Astrocyte of the cerebellum (primary cell): ENCODE measurements around the gene GAP43.

Experiments used
- DNase-seq: peaks from one replicate; pipeline ENCODE4 v3.0.0-alpha.2; 2011; ENCODE audit warnings: low read depth
- H3K4me3 ChIP-seq: 2 replicates; pipeline ENCODE4 v1.5.1; 2011; ENCODE audit warnings: mild to moderate bottlenecking, low read depth, low read length, moderate library complexity
- CTCF ChIP-seq: IDR thresholded peaks from 2 replicates; pipeline ENCODE4 v1.5.1; 2012; ENCODE audit warnings: low read length, low read depth, moderate library complexity, mild to moderate bottlenecking; ENCODE audit errors: missing control alignments
- in situ Hi-C: cut with HindIII; loops from 2 replicates; pipeline ENCODE4 v1.10.0; 2017; ENCODE audit warnings: low sequenced_read_pairs

The GAP43 gene

GRCh38 chr3:115658337-115659181 is 35.2 kb downstream of the GAP43 start:
- in situ Hi-C loops, result loop anchor here (25.0 kb wide), 1 partner anchor 446 kb away; no protein-coding TSS in a partner anchor
- peak overlapping the region; percentile 57 for H3K4me3 ChIP-seq
- TF ChIP-seq CTCF, result no peak

GRCh38 chr3:115659253-115660220 is 36.2 kb downstream of the GAP43 start:
- peak overlapping the region; percentile 57 for H3K4me3 ChIP-seq
- in situ Hi-C loops, result loop anchor here (25.0 kb wide), 1 partner anchor 447 kb away; no protein-coding TSS in a partner anchor
- no peak for DNase-seq
- no peak for TF ChIP-seq CTCF

More at GRCh38 chr3:115658337-115659181, 35.2 kb downstream of the GAP43 start:
- peak; percentile 46 for DNase-seq

- in situ Hi-C loops, result loop anchor here (25.0 kb wide), 1 partner anchor 448 kb away; no protein-coding TSS in a partner anchor
- no peak for TF ChIP-seq CTCF
- no peak for DNase-seq
- no peak overlapping the region for H3K4me3 ChIP-seq
Observed at GRCh38 chr3:115660646-115661337, 37.5 kb downstream of the GAP43 start.

GRCh38 chr3:115662356-115662755 is 39.0 kb downstream of the GAP43 start:
- no peak for DNase-seq
- no peak overlapping the region for H3K4me3 ChIP-seq
- TF ChIP-seq CTCF, result no peak
- in situ Hi-C loops, result loop anchor here (25.0 kb wide), 1 partner anchor 450 kb away; no protein-coding TSS in a partner anchor

- H3K4me3 ChIP-seq, result no peak overlapping the region
- no peak for TF ChIP-seq CTCF
- in situ Hi-C loops, result loop anchor here (25.0 kb wide), 1 partner anchor 451 kb away; no protein-coding TSS in a partner anchor
- DNase-seq, result no peak
Observed at GRCh38 chr3:115663414-115663813, 40.1 kb downstream of the GAP43 start.

GRCh38 chr3:115666081-115666480 is 42.8 kb downstream of the GAP43 start:
- in situ Hi-C loops, result loop anchor here (25.0 kb wide), 1 partner anchor 454 kb away; no protein-coding TSS in a partner anchor
- no peak for DNase-seq
- H3K4me3 ChIP-seq, result no peak overlapping the region
- TF ChIP-seq CTCF, result no peak
